Measurements from ENCODE around the gene VCX2. TPM values are rescaled to one million over a fixed set of nuclear protein-coding genes. Genes with fewer than 3 reads are reported as not detected.

Gene VCX2
- total RNA-seq, 1 experiment from 2014 or later, result not detected

DNA sequence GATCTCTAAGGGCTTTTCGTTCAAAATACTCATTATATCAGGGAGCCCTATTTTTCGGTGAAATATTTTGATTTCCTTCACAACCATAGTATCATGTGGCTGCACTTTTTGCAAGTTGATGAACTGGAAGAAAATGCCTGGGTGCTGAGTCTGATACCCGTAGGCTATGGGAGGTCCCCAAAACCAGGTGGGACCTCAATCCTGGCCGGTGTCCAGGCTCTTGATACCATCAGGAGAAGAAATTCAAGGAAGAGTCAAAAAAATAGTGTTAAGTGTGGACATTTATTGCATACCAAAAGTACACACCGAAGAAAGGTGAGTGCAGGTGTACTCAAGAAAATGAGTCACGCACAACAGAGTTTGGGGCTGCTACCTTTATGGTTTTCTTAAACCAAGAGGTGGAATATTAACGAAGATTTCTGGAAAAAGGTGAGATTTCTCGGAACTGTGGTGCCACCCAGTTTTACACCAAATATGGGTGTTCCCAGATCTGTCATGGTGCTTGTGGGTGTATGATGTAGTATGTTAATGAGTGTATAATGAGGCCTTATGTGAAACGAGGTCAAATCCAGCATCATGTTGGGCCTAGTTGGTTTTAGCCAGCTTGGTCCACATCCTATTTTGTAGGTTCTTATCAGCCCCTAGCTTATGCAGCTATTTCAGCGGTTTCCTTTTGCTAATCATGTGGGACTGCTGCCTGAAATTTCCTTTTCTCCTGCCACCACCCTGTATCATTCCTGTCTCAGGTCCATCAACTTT lies 29.9 kb downstream of the VCX2 start:
- Histone ChIP-seq H3K9me3 (ENCODE audit: low read depth, low read length, poor library complexity, severe bottlenecking) (peaks cover 10% of the 10 kb centered on the region), H3K4me1 (ENCODE audit: insufficient read depth, low read length, poor library complexity, severe bottlenecking) (no peaks in the 10 kb centered on the region), H3K4me3 (ENCODE audit: low read depth, low read length, poor library complexity, severe bottlenecking) (no peak overlapping the region), H3K36me3 (ENCODE audit: insufficient read depth, low read length, poor library complexity, severe bottlenecking) (no peaks in the 10 kb centered on the region), H3K27me3 (replicated peaks; ENCODE audit: insufficient read depth, low read depth, low read length, poor library complexity) (no peaks in the 10 kb centered on the region), H3K27ac (ENCODE audit: low read depth, low read length, poor library complexity, severe bottlenecking) (no peak overlapping the region)
- POLR2A ChIA-PET (ENCODE audit: low non-redundant PET), result no interaction called here
- CTCF ChIA-PET, result no interaction called here
- no peak for TF ChIP-seq EZH2 (IDR thresholded peaks at IDR 0.05; ENCODE audit: borderline replicate concordance, low read depth, low read length, poor library complexity, severe bottlenecking)
- TF ChIP-seq, protein P1, sequence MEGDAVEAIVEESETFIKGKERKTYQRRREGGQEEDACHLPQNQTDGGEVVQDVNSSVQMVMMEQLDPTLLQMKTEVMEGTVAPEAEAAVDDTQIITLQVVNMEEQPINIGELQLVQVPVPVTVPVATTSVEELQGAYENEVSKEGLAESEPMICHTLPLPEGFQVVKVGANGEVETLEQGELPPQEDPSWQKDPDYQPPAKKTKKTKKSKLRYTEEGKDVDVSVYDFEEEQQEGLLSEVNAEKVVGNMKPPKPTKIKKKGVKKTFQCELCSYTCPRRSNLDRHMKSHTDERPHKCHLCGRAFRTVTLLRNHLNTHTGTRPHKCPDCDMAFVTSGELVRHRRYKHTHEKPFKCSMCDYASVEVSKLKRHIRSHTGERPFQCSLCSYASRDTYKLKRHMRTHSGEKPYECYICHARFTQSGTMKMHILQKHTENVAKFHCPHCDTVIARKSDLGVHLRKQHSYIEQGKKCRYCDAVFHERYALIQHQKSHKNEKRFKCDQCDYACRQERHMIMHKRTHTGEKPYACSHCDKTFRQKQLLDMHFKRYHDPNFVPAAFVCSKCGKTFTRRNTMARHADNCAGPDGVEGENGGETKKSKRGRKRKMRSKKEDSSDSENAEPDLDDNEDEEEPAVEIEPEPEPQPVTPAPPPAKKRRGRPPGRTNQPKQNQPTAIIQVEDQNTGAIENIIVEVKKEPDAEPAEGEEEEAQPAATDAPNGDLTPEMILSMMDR (conservative IDR thresholded peaks at IDR 0.05; ENCODE audit: low read depth, low read length), result no peak
- BruUV-seq (replicated peaks), result no TSS peak
- intact Hi-C loops (cut with micrococcal nuclease; ENCODE audit: unreplicated experiment), result no loop called here
- no peak for DNase-seq (ENCODE audit: low spot score)

- Histone ChIP-seq H3K27me3 (replicated peaks; ENCODE audit: insufficient read depth, low read depth, low read length, poor library complexity) (no peaks in the 10 kb centered on the region), H3K9me3 (ENCODE audit: low read depth, low read length, poor library complexity, severe bottlenecking) (peaks cover 4% of the 10 kb centered on the region), H3K27ac (ENCODE audit: low read depth, low read length, poor library complexity, severe bottlenecking) (no peak overlapping the region), H3K4me1 (ENCODE audit: insufficient read depth, low read length, poor library complexity, severe bottlenecking) (no peaks in the 10 kb centered on the region), H3K36me3 (ENCODE audit: insufficient read depth, low read length, poor library complexity, severe bottlenecking) (no peaks in the 10 kb centered on the region), H3K4me3 (ENCODE audit: low read depth, low read length, poor library complexity, severe bottlenecking) (no peak overlapping the region)
- ChIA-PET POLR2A (ENCODE audit: low non-redundant PET) (no interaction called here), CTCF (no interaction called here)
- intact Hi-C loops (cut with micrococcal nuclease; ENCODE audit: unreplicated experiment), result no loop called here
- no TSS peak for BruUV-seq (replicated peaks)
- DNase-seq (ENCODE audit: low spot score), result no peak
- TF ChIP-seq EZH2 (IDR thresholded peaks at IDR 0.05; ENCODE audit: borderline replicate concordance, low read depth, low read length, poor library complexity, severe bottlenecking), result no peak
Observed at GRCh38 chrX:8139716-8140115, 31.4 kb downstream of the VCX2 start.

DNA sequence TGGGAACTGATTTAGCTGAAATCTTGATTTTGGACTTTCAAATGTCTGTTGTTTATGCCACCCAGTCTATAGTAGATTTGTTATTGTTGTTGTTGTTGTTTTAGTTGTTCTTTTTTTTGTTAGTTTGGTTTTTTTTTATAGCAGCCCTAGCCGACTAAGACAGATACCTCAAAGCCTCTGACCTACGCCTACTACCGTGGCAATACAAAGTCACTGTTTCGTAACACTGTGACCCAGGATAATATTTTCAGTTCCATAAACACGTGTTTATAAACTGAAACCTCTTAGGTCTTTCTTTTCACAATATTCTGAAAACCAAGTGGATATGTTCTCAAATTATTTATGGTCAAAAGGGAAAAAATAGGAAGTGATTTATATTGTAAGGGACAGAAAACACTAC lies 32.8 kb downstream of the VCX2 start:
- Histone ChIP-seq H3K36me3 (ENCODE audit: insufficient read depth, low read length, poor library complexity, severe bottlenecking) (no peaks in the 10 kb centered on the region), H3K27me3 (replicated peaks; ENCODE audit: insufficient read depth, low read depth, low read length, poor library complexity) (no peaks in the 10 kb centered on the region), H3K27ac (ENCODE audit: low read depth, low read length, poor library complexity, severe bottlenecking) (no peak overlapping the region), H3K4me3 (ENCODE audit: low read depth, low read length, poor library complexity, severe bottlenecking) (no peak overlapping the region), H3K4me1 (ENCODE audit: insufficient read depth, low read length, poor library complexity, severe bottlenecking) (no peaks in the 10 kb centered on the region), H3K9me3 (ENCODE audit: low read depth, low read length, poor library complexity, severe bottlenecking) (peaks cover 4% of the 10 kb centered on the region)
- BruUV-seq (replicated peaks), result no TSS peak
- TF ChIP-seq, protein P1 (conservative IDR thresholded peaks at IDR 0.05; ENCODE audit: low read depth, low read length), result no peak
- no peak for TF ChIP-seq EZH2 (IDR thresholded peaks at IDR 0.05; ENCODE audit: borderline replicate concordance, low read depth, low read length, poor library complexity, severe bottlenecking)
- POLR2A ChIA-PET (ENCODE audit: low non-redundant PET), result no interaction called here
- DNase-seq (ENCODE audit: low spot score), result no peak
- CTCF ChIA-PET, result no interaction called here
- intact Hi-C loops (cut with micrococcal nuclease; ENCODE audit: unreplicated experiment), result no loop called here

- TF ChIP-seq, protein P1 (conservative IDR thresholded peaks at IDR 0.05; ENCODE audit: low read depth, low read length), result no peak
- TF ChIP-seq EZH2 (IDR thresholded peaks at IDR 0.05; ENCODE audit: borderline replicate concordance, low read depth, low read length, poor library complexity, severe bottlenecking), result no peak
- ChIA-PET POLR2A (ENCODE audit: low non-redundant PET) (no interaction called here), CTCF (no interaction called here)
- Histone ChIP-seq H3K4me3 (ENCODE audit: low read depth, low read length, poor library complexity, severe bottlenecking) (no peak overlapping the region), H3K9me3 (ENCODE audit: low read depth, low read length, poor library complexity, severe bottlenecking) (peaks cover 3% of the 10 kb centered on the region), H3K27me3 (replicated peaks; ENCODE audit: insufficient read depth, low read depth, low read length, poor library complexity) (no peaks in the 10 kb centered on the region), H3K36me3 (ENCODE audit: insufficient read depth, low read length, poor library complexity, severe bottlenecking) (no peaks in the 10 kb centered on the region), H3K4me1 (ENCODE audit: insufficient read depth, low read length, poor library complexity, severe bottlenecking) (no peaks in the 10 kb centered on the region), H3K27ac (ENCODE audit: low read depth, low read length, poor library complexity, severe bottlenecking) (no peak overlapping the region)
- intact Hi-C loops (cut with micrococcal nuclease; ENCODE audit: unreplicated experiment), result no loop called here
- no peak for DNase-seq (ENCODE audit: low spot score)
- BruUV-seq (replicated peaks), result no TSS peak
Observed at GRCh38 chrX:8126648-8127047, 44.4 kb downstream of the VCX2 start.

All from A673 (cell line).